ENCODE data around the gene MEGF11.

MEGF11 gene

GRCh38 chr15:66065325-66065724, 188.2 kb downstream of the MEGF11 start:
- no peaks in the 10 kb centered on the region for H3K4me1 ChIP-seq
- H3K27ac ChIP-seq = no peak overlapping the region

DNA sequence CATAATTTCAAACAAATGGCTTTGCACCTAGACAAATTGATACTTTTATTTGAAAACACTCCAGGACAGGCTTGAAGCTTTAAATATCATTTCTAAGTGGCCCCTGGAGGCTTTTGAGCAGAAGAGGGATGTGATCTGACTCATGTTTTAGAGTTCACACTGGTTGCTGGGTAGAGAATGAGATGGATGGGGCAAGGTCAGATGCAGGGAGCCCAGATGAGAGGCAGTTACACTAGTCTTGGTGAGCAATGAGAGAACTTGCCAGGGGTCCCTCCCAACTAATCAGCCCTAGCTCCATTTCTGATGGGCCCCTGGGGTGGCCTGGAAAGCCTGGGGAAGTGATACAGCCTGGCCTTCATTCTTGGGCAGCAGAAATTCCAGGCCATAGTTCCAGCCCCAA, 190.4 kb downstream of the MEGF11 start:
- no peak overlapping the region for H3K9ac ChIP-seq
- no peaks in the 10 kb centered on the region for H3K79me2 ChIP-seq
- H3K4me3 ChIP-seq (ENCODE audit: low read depth, low read length) = no peak overlapping the region
- H3K36me3 ChIP-seq (ENCODE audit: control insufficient read depth, insufficient read depth, low read length) = no peaks in the 10 kb centered on the region
- no peak for TF ChIP-seq CTCF (IDR thresholded peaks at IDR 0.05)
- H3K4me2 ChIP-seq (ENCODE audit: low read length) = no peak overlapping the region
- H3K9me3 ChIP-seq (ENCODE audit: control insufficient read depth, low read length) = no peaks in the 10 kb centered on the region
- H3K4me1 ChIP-seq = no peaks in the 10 kb centered on the region
- no peak overlapping the region for H2AFZ ChIP-seq
- no peak overlapping the region for H3K27ac ChIP-seq
- H3K27me3 ChIP-seq (ENCODE audit: control insufficient read depth, insufficient read depth, low read length) = no peaks in the 10 kb centered on the region

More at GRCh38 chr15:66065325-66065724, 188.2 kb downstream of the MEGF11 start:
- Histone ChIP-seq H3K9me3 (ENCODE audit: control insufficient read depth, low read length) (no peaks in the 10 kb centered on the region), H3K9ac (no peak overlapping the region), H3K4me2 (ENCODE audit: low read length) (no peak overlapping the region), H3K4me3 (ENCODE audit: low read depth, low read length) (no peak overlapping the region), H2AFZ (no peak overlapping the region), H3K36me3 (ENCODE audit: control insufficient read depth, insufficient read depth, low read length) (no peaks in the 10 kb centered on the region), H3K79me2 (no peaks in the 10 kb centered on the region), H3K27me3 (ENCODE audit: control insufficient read depth, insufficient read depth, low read length) (no peaks in the 10 kb centered on the region)
- TF ChIP-seq CTCF (IDR thresholded peaks at IDR 0.05) = no peak

DNA sequence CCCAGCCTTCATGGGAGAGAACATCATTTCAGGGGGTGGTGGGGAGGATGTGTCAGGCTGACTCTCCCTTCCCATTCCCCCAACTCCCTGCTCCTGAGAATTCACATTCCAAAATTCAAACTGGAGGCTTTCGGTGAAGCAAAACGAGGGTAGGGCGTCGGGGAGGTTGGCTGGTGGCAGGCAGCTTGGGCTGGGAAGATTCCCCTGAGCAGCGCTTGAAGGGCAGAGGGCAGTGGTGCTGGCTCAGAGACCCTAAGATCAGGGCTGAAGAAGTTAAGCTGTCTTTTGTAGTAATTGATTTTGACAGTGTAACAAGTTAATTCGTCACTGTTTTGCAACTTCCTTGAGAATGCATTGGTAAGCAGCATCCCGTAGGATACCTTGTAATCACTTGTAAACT, 196.5 kb downstream of the MEGF11 start:
- TF ChIP-seq CTCF (IDR thresholded peaks at IDR 0.05) = no peak
- Histone ChIP-seq H3K27ac (no peak overlapping the region), H3K79me2 (no peaks in the 10 kb centered on the region), H2AFZ (no peak overlapping the region), H3K36me3 (ENCODE audit: control insufficient read depth, insufficient read depth, low read length) (no peaks in the 10 kb centered on the region), H3K4me2 (ENCODE audit: low read length) (no peak overlapping the region), H3K9me3 (ENCODE audit: control insufficient read depth, low read length) (no peaks in the 10 kb centered on the region), H3K27me3 (ENCODE audit: control insufficient read depth, insufficient read depth, low read length) (no peaks in the 10 kb centered on the region), H3K4me3 (ENCODE audit: low read depth, low read length) (no peak overlapping the region), H3K9ac (no peak overlapping the region), H3K4me1 (no peaks in the 10 kb centered on the region)

- H3K4me1 ChIP-seq = no peaks in the 10 kb centered on the region
- H3K27me3 ChIP-seq (ENCODE audit: control insufficient read depth, insufficient read depth, low read length) = no peaks in the 10 kb centered on the region
- no peak overlapping the region for H3K27ac ChIP-seq
- H2AFZ ChIP-seq = no peak overlapping the region
- H3K4me2 ChIP-seq (ENCODE audit: low read length) = no peak overlapping the region
- H3K36me3 ChIP-seq (ENCODE audit: control insufficient read depth, insufficient read depth, low read length) = no peaks in the 10 kb centered on the region
- H3K9ac ChIP-seq = no peak overlapping the region
- H3K79me2 ChIP-seq = no peaks in the 10 kb centered on the region
- TF ChIP-seq CTCF (IDR thresholded peaks at IDR 0.05) = no peak
- no peaks in the 10 kb centered on the region for H3K9me3 ChIP-seq (ENCODE audit: control insufficient read depth, low read length)
- H3K4me3 ChIP-seq (ENCODE audit: low read depth, low read length) = no peak overlapping the region
Measured at GRCh38 chr15:66053991-66054390, 199.6 kb downstream of the MEGF11 start.

GRCh38 chr15:66051833-66052232, 201.7 kb downstream of the MEGF11 start:
- Histone ChIP-seq H2AFZ (no peak overlapping the region), H3K9ac (no peak overlapping the region), H3K4me1 (no peaks in the 10 kb centered on the region), H3K9me3 (ENCODE audit: control insufficient read depth, low read length) (no peaks in the 10 kb centered on the region), H3K4me2 (ENCODE audit: low read length) (no peak overlapping the region), H3K4me3 (ENCODE audit: low read depth, low read length) (no peak overlapping the region), H3K27me3 (ENCODE audit: control insufficient read depth, insufficient read depth, low read length) (no peaks in the 10 kb centered on the region), H3K27ac (no peak overlapping the region), H3K79me2 (no peaks in the 10 kb centered on the region), H3K36me3 (ENCODE audit: control insufficient read depth, insufficient read depth, low read length) (no peaks in the 10 kb centered on the region)
- TF ChIP-seq CTCF (IDR thresholded peaks at IDR 0.05) = no peak

All from parathyroid adenoma (tissue), 2 donors.